ENCODE results near the gene ZBTB20. TPM values are rescaled to one million over a fixed set of nuclear protein-coding genes. Genes with fewer than 3 reads are reported as not detected.

ZBTB20 gene
- total and polyA plus RNA-seq, 10 donors: 0.32 to 89.7 (median 71.8) TPM

- Histone ChIP-seq H3K27ac (no peak overlapping the region), H3K4me1 (no peaks in the 10 kb centered on the region), H3K9me3 (no peaks in the 10 kb centered on the region), H3K36me3 (no peaks in the 10 kb centered on the region), H3K27me3 (replicated peaks in 1 of 7) (no peaks in the 10 kb centered on the region), H3K4me3 (no peak overlapping the region)
- TF ChIP-seq CTCF (IDR thresholded peaks at IDR 0.05 in 8 of 11, conservative IDR thresholded peaks at IDR 0.05 in 3 of 11): no peak
- no peak for TF ChIP-seq POLR2AphosphoS5 (IDR thresholded peaks at IDR 0.05)
- no peak for TF ChIP-seq POLR2A (IDR thresholded peaks at IDR 0.05)
- WGBS, 5 donors: 82 to 94% (median 92%) methylated on average over 4 of the region's 4 CpGs
- DNase-seq: no peak
- intact Hi-C loops (cut with DNase I; ENCODE audit: low total_unique reads): no loop called here
Measured at GRCh38 chr3:114558271-114558670, 588.8 kb downstream of the ZBTB20 start.

GRCh38 chr3:114557791-114558190 is 589.3 kb downstream of the ZBTB20 start:
- DNase-seq: no peak
- H3K4me1 ChIP-seq: no peaks in the 10 kb centered on the region
- no peaks in the 10 kb centered on the region for H3K27me3 ChIP-seq (replicated peaks in 1 of 7)
- TF ChIP-seq CTCF (IDR thresholded peaks at IDR 0.05 in 8 of 11, conservative IDR thresholded peaks at IDR 0.05 in 3 of 11) (no peak), POLR2AphosphoS5 (IDR thresholded peaks at IDR 0.05) (no peak), POLR2A (IDR thresholded peaks at IDR 0.05) (no peak)
- H3K27ac ChIP-seq: no peak overlapping the region
- no peaks in the 10 kb centered on the region for H3K36me3 ChIP-seq
- H3K9me3 ChIP-seq: no peaks in the 10 kb centered on the region
- intact Hi-C loops (cut with DNase I; ENCODE audit: low total_unique reads): no loop called here
- H3K4me3 ChIP-seq: no peak overlapping the region

GRCh38 chr3:114556657-114557213 is 590.4 kb downstream of the ZBTB20 start:
- WGBS, 5 donors: 94 to 100% (median 97%) methylated on average over 1 of the region's 1 CpG
- H3K27ac ChIP-seq: no peak overlapping the region

GRCh38 chr3:114554731-114555130 is 592.4 kb downstream of the ZBTB20 start:
- Histone ChIP-seq H3K4me3 (no peak overlapping the region), H3K4me1 (no peaks in the 10 kb centered on the region), H3K27me3 (replicated peaks in 1 of 7) (no peaks in the 10 kb centered on the region), H3K9me3 (no peaks in the 10 kb centered on the region), H3K27ac (no peak overlapping the region), H3K36me3 (no peaks in the 10 kb centered on the region)
- 21 to 78% (median 43%) methylated on average over 1 of the region's 1 CpG for whole genome bisulfite sequencing, 5 donors
- intact Hi-C loops (cut with DNase I; ENCODE audit: low total_unique reads): no loop called here
- TF ChIP-seq POLR2AphosphoS5 (IDR thresholded peaks at IDR 0.05): no peak
- TF ChIP-seq POLR2A (IDR thresholded peaks at IDR 0.05): no peak
- TF ChIP-seq CTCF (IDR thresholded peaks at IDR 0.05 in 8 of 11, conservative IDR thresholded peaks at IDR 0.05 in 3 of 11): no peak
- DNase-seq: no peak

More at GRCh38 chr3:114556657-114557213, 590.4 kb downstream of the ZBTB20 start:
- Histone ChIP-seq H3K27me3 (replicated peaks in 1 of 7) (no peaks in the 10 kb centered on the region), H3K36me3 (no peaks in the 10 kb centered on the region), H3K9me3 (no peaks in the 10 kb centered on the region), H3K4me3 (no peak overlapping the region), H3K4me1 (no peaks in the 10 kb centered on the region)
- intact Hi-C loops (cut with DNase I; ENCODE audit: low total_unique reads): no loop called here
- no peak for TF ChIP-seq POLR2AphosphoS5 (IDR thresholded peaks at IDR 0.05)
- TF ChIP-seq POLR2A (IDR thresholded peaks at IDR 0.05): no peak
- no peak for DNase-seq

Data from spleen (tissue), 11 donors.